GM18505 (cell line): ENCODE data around the gene IKZF1.

Experiments used
- ATAC-seq: cut with Tn5 transposase; IDR thresholded peaks from one replicate; pipeline ENCODE4 v1.9.1; 2021; ENCODE audit not compliant: unreplicated experiment
- POLR2A ChIP-seq: IDR thresholded peaks from 4 replicates; pipeline ENCODE4 v1.6.1; 2011; ENCODE audit warnings: borderline replicate concordance; ENCODE audit not compliant: insufficient read depth, insufficient read length; ENCODE audit errors: extremely low read depth

The IKZF1 gene

DNA sequence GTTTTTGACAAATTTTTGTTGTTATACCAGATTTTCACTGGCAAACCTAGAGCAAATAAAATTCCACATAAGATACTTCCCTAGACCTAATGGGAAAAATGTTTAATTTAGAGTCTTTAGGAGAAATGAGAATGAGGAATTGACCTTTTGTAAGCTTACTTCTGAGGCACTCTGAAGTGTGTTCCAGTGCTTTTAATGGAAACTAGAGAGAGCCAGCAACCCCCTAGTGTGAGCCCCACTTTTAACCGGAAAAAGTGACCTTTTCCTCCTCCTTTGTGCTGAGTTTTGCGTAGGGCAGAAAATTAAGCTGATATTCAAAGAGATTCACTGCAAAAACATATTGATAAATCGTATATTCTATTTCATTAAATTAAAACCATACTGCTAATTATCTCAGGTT, 5.2 kb downstream of the IKZF1 start:
- no peak for TF ChIP-seq POLR2A
- no peak for ATAC-seq

DNA sequence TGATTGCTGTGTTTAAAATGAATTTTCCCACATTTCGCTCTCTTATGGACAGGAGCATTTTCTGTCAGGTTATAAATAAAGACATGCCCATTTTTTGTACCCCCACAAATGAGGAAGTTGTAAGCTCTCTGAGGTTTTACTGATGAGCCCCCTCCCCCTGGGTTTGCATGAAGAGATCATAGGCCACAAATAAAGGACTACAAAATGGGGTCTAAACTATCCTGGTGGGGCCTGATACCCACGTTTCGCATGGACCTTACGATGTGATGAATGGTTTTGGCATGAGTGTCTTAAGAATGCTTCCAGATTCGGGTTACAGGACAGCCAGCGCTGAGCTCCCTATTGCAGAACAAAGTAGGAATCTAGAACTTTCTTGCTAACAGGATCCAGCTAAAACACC, 5.8 kb downstream of the IKZF1 start:
- no peak for TF ChIP-seq POLR2A
- ATAC-seq: no peak

DNA sequence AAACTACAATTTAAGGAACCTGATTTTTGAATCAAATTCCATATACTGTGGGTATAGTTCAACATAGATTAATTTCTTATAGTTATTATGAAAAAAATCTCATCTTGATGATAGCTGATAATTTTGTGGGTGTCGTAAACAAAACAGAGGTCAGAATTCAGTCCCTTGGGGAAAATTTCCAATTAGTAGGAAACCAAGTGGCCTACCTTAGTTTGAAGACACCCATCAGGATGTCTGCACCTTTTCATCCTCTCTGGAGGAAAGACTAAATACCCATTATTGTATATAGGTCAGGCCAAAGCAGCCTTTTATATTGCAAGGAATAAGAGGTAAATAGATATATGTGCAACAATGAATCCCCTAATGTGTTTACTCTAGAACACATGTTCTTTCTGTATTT, 6.4 kb downstream of the IKZF1 start:
- no peak for ATAC-seq
- no peak for TF ChIP-seq POLR2A

DNA sequence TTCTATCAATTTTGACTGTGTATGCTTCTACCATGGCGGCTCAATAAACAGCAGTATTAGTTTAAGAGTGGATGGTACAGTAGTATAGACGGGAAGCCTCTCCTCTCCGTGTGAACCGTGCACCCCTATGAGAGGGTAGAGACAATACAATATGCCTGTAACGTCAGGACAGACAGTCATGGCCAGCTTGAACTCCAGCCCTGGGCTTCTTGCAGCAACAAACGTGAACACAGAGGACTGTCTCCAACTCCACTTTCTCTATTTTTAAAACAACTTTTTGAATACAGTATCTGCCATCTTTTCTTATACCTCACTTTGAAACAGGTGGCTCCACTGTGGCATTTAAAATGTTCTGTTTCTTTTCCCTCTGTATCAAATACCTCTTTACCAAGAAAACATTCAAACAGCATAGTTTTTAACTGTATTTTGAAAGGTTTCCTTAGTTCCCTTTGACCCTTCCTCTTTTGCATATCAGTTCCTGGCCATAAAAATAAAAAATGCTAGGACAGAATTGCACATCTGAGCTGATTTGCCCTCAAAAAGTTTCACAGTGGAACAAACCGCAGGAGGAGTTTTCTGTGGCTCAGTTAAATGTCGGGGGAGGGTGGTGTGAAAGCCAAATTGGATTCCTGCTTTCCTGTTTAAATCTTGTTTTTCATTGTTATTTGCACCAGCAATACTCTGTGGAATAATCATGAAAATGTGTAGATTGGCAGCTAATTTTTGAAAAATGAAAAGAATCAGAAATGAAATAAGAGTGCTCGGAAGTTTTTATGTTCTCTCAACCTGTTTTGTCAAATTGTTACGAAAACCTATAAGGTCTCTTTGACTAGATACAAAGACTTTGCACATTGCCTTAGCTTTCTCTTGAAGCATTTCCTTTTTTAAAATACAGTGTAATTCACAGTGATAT, 8.0 kb downstream of the IKZF1 start:
- ATAC-seq: no peak
- TF ChIP-seq POLR2A: no peak

DNA sequence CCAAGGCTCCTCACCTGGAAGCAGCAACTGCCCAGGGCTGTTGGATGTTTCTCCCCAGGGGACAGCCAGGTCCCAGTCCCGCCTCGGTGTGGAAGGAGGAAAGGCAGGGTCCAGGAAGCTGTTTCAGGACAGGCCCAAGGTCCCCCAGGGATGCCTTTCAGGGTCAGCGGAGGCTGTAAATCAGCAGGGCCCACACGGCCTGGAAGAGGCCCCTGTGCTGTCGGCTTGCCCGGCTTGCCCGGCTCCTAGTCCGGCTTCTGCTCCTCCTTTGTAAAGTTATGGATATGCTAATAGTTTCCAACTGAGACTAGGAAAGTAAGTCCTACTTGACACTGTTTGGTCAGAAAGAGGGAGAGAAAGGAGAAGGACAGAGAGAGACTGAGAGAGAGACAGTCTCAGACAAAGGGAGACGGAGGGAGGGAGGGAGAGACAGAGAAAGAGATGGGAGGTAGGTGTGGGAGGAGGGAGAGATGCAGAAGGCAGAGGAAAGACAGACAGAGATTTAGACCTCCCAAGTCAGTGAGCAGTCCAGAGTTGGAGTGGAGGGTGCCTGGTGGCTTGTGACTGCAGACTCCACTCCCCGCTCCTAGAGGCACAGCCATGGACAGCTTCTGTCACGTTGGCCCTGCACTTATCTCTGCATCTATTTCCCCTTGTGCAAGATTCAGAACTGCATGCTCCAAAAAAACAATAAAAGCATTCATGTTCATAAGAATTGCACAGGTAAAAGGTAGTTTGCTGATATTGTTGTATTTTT, 10.5 kb downstream of the IKZF1 start:
- no peak for TF ChIP-seq POLR2A
- no peak for ATAC-seq

DNA sequence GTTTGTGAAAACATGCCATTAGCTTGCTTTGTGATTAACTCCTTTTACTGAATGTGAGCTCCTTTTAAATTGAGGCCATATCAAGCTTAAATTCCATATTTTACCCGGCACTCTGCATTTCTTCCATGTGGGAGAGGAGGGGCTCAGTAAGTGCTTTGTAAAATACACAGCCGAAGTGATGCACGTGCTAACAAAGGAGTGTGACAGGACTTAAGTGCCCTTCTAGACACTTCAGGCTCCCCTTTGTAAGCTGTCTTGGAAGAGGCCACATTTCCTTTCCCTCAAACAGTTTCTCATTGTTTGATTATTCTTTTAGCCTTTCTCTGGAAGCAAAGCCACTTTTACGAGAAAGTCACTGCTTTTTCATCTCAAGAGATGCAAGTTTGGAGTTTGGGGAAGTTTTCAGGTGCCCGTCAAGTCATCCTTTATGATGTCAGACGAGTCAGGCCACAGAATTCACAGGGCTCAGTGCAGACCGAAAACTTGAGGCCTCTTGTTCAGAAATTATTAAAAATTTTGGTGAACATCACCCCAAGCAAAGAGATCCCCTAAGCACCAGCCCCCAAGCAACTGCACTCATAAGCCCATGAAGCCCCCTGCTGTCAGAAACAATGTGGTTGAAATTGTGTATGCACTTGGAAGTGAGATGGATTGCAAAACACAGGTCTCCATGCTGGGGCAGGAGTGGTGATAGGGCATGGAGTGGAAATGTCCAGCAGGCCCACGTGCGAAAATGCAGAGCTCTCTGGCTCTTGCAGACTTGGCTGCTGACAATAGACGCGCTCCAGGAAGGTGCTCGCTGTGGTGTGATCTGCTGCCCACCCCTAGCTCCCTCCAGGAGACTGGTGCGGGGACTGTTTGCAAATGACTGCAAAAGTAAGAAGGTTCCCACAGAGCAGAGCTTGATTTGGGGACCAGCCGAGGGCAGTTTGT, 11.5 kb downstream of the IKZF1 start:
- no peak for TF ChIP-seq POLR2A
- no peak for ATAC-seq

DNA sequence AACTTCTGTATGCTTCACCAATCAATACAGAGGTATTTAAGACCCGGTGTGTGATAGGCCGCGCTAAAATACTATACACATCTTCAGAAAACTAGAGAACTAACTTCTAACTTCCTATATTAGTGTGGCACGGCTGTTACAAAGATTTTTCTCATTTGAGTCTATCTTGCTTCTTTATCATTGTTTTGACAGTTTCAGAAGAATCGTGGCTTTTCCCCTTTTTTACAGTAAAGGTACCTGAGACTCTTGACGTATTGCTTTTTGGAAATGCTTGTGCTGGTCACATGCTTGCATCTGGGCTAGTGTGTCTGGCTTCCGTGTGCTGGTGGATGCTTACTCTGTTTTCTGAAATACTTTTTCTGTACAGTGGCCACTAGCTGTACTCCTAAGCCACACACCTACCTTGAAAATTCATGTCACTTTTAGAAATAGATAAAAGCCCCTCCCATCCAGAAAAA, 12.7 kb downstream of the IKZF1 start:
- peak; percentile 79 for ATAC-seq
- no peak for TF ChIP-seq POLR2A

DNA sequence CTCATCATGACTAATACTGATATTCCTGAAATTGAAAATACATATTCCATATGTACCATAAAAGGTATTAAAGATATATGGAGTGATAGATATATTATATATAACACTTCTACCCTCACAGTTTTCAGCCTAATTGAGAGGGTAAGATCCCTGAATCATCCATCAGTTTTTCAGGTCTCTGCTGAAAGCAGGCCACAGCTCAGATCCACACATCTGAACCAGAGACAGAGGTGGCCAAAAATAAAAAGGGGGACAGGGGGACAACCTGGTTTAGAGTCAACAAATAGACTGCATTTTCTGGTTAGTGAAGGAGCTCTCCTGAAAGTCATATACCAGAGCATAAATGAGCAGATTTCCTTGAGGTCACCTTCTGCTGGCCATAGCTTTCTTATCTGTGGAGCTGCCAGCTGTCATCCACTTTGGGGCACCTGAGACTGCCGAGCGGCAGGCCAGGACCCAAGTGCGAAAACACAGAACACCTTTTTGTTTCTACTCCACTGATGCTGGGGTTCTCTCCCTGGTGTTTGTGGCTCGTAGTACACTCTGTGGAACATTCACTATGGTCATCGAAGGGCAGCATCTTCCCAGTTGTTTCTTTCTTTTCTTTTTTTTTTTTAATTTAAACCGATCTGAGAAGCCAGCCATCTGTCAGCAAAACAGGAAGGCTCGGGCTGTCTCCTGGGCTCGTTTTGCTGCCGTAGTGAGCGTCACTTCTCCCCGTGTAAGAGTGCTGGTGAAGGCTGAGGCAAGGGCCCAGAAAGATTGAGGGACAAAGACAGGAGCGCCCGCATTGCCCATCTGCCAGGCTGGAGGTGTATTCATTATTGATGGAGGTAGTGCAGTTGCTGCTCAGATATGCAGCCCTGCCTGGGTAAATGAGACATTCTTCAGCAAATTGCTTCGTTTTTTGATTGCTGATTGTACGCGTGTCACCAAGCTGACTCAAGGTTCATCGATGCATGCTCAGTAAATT, 13.5 kb downstream of the IKZF1 start:
- peak; percentile 3 for ATAC-seq
- TF ChIP-seq POLR2A: no peak

DNA sequence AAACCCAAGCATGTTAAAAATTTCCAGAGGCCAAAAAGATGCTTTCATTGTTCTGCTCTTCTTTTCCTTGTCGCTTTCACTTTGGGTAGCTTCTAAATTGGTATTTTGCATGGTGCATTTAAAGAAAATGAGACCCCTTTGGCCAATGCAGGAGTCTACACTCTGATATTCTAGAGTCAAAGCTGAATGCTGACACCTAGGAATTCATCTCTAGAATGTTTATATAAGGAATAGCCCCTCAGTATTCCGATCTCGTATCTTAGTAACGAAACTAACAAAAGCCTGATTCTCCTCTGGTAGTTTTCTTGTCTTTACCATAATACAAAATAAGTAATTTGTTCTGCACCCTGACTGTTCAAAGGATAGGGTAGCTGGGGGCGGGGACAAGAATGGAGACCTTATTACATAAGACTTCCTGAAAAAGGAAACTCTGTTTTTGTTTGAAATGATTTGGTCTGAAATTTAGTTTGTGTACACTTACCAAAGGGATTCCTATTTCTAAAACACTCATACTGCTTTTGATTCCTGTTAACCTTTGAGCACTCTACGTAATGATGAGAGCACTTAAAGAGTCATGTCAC, 17.1 kb downstream of the IKZF1 start:
- ATAC-seq: no peak
- no peak for TF ChIP-seq POLR2A

DNA sequence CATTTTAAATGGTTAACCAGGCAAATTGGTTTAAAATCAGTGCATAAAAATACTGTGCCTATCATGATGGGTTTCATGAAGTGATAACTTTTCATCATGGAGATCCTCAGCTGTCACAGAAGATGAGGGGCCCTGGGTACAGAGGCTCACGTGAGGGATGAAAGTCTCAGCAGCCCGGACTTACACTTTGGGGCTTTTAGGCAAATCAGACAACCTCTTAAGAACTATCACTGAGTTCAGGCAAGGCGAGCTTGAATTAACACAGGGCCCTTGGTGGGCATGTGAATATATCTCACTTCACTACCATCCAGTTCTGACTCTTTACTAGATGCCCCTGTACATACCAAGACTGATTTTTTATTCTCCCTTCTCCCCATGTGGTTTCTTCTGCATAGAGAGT, 19.6 kb downstream of the IKZF1 start:
- no peak for ATAC-seq
- no peak for TF ChIP-seq POLR2A

DNA sequence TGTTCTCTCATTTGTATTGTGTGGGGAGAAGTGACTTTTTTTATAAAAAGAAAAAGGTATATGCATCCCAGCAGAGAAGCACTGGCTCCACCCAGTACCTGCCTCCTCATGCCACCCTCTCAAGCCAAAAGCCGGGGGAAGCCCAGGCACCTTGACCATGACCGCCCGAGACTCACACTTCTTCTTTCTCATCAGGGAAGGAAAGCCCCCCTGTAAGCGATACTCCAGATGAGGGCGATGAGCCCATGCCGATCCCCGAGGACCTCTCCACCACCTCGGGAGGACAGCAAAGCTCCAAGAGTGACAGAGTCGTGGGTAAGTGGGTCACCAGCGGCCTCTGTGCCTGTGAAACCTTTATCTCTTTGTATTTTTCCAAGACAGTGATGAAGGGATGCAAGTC, 22.9 kb downstream of the IKZF1 start:
- no peak for TF ChIP-seq POLR2A
- no peak for ATAC-seq

DNA sequence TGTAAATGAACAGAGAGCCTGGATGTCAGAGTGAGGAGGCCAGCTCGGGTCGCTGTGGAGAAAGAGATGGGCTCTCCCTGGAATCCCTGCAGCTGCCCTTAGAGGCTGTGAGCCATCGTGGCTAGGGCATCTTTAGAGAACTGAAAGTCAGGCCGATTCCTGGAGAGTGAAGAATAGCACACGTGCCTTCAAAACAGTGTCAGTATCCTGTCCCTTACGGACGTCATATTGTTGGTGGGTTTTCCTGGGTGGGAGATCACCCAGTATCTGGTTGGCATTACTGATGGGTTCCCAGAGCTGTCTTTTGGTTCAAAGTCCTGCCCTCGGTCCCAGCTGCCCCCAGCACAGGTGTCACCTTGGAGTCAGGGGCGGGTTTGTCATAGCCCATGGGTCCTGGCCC, 25.3 kb downstream of the IKZF1 start:
- ATAC-seq: peak; percentile 22

DNA sequence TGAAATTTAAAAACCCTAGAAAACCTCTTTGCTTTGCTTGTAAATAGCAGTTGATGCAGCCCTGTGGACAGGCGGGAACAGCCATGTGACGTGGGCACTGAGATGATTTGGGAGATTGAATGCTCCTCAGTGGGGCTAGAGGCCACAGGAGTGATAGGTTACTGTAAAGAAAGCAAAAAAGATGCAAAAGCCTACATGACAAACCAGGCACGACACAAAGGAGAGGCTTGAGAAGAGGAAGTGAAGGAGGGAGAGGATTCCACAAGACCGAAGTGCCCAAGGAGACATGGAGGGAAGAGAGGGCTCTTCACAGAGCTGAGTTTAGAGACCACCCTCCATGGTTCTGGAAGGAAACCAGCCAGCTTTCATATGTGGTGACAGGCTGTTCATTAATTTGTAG, 25.7 kb downstream of the IKZF1 start:
- no peak for TF ChIP-seq POLR2A
- no peak for ATAC-seq

More for the DNA sequence above, 25.3 kb downstream of the IKZF1 start:
- no peak for TF ChIP-seq POLR2A
